ENCODE measurements around the gene HIPK4.

DNA sequence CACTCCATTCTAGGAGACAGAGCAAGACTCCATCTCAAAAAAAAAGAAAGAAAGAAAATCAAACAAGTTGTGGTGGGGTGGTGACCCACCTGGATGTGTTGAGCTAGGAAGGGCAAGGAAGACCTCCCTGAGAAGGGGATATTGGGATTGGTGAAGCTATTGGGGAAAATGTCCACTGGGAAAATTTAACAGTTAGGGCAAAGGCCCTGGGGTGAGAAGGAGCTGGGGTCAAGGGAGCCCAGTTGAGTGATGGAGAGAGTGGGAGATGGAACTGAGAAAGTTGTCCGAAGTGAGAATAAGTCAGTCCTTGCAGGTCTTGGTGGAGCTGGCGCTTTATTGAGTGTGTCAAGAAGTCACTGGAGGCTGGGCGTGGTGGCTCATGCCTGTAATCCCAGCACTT lies 48.3 kb upstream of the HIPK4 start:
- TF ChIP-seq RNF2 (IDR thresholded peaks at IDR 0.05), result no peak
- no peak for TF ChIP-seq NFE2L1 (tag; IDR thresholded peaks at IDR 0.05; ENCODE audit: borderline replicate concordance, low read depth)
- TF ChIP-seq, protein P1, sequence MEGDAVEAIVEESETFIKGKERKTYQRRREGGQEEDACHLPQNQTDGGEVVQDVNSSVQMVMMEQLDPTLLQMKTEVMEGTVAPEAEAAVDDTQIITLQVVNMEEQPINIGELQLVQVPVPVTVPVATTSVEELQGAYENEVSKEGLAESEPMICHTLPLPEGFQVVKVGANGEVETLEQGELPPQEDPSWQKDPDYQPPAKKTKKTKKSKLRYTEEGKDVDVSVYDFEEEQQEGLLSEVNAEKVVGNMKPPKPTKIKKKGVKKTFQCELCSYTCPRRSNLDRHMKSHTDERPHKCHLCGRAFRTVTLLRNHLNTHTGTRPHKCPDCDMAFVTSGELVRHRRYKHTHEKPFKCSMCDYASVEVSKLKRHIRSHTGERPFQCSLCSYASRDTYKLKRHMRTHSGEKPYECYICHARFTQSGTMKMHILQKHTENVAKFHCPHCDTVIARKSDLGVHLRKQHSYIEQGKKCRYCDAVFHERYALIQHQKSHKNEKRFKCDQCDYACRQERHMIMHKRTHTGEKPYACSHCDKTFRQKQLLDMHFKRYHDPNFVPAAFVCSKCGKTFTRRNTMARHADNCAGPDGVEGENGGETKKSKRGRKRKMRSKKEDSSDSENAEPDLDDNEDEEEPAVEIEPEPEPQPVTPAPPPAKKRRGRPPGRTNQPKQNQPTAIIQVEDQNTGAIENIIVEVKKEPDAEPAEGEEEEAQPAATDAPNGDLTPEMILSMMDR (IDR thresholded peaks at IDR 0.05 in 2 of 3, conservative IDR thresholded peaks at IDR 0.05 in 1 of 3; ENCODE audit: insufficient read depth in 2 of 3, low read depth in 1 of 3, low read length in 3 of 3), result no peak
- no peak for TF ChIP-seq ZNF24 (IDR thresholded peaks at IDR 0.05)
- TF ChIP-seq, protein P2, sequence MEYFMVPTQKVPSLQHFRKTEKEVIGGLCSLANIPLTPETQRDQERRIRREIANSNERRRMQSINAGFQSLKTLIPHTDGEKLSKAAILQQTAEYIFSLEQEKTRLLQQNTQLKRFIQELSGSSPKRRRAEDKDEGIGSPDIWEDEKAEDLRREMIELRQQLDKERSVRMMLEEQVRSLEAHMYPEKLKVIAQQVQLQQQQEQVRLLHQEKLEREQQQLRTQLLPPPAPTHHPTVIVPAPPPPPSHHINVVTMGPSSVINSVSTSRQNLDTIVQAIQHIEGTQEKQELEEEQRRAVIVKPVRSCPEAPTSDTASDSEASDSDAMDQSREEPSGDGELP (CRISPR knock-in tag; IDR thresholded peaks at IDR 0.05; ENCODE audit: borderline replicate concordance), result no peak
- no peak for TF ChIP-seq RAD21 (CRISPR knock-in tag; conservative IDR thresholded peaks at IDR 0.05 in 1 of 2, IDR thresholded peaks at IDR 0.05 in 1 of 2)
- no peak for TF ChIP-seq SMC3 (conservative IDR thresholded peaks at IDR 0.05; ENCODE audit: insufficient read depth, low read depth, low read length)
- TF ChIP-seq, protein P3, sequence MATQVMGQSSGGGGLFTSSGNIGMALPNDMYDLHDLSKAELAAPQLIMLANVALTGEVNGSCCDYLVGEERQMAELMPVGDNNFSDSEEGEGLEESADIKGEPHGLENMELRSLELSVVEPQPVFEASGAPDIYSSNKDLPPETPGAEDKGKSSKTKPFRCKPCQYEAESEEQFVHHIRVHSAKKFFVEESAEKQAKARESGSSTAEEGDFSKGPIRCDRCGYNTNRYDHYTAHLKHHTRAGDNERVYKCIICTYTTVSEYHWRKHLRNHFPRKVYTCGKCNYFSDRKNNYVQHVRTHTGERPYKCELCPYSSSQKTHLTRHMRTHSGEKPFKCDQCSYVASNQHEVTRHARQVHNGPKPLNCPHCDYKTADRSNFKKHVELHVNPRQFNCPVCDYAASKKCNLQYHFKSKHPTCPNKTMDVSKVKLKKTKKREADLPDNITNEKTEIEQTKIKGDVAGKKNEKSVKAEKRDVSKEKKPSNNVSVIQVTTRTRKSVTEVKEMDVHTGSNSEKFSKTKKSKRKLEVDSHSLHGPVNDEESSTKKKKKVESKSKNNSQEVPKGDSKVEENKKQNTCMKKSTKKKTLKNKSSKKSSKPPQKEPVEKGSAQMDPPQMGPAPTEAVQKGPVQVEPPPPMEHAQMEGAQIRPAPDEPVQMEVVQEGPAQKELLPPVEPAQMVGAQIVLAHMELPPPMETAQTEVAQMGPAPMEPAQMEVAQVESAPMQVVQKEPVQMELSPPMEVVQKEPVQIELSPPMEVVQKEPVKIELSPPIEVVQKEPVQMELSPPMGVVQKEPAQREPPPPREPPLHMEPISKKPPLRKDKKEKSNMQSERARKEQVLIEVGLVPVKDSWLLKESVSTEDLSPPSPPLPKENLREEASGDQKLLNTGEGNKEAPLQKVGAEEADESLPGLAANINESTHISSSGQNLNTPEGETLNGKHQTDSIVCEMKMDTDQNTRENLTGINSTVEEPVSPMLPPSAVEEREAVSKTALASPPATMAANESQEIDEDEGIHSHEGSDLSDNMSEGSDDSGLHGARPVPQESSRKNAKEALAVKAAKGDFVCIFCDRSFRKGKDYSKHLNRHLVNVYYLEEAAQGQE (IDR thresholded peaks at IDR 0.05; ENCODE audit: borderline replicate concordance), result no peak
- TF ChIP-seq, protein P3 (CRISPR knock-in tag; IDR thresholded peaks at IDR 0.05; ENCODE audit: low read depth), result no peak
- TF ChIP-seq EGR1 (conservative IDR thresholded peaks at IDR 0.05), result no peak
- no peak for TF ChIP-seq RFX5 (IDR thresholded peaks at IDR 0.05; ENCODE audit: low read depth, low read length)
- no peak for TF ChIP-seq RBM22 (IDR thresholded peaks at IDR 0.05; ENCODE audit: low read depth, low read length, poor library complexity, severe bottlenecking)
- TF ChIP-seq, protein P4, sequence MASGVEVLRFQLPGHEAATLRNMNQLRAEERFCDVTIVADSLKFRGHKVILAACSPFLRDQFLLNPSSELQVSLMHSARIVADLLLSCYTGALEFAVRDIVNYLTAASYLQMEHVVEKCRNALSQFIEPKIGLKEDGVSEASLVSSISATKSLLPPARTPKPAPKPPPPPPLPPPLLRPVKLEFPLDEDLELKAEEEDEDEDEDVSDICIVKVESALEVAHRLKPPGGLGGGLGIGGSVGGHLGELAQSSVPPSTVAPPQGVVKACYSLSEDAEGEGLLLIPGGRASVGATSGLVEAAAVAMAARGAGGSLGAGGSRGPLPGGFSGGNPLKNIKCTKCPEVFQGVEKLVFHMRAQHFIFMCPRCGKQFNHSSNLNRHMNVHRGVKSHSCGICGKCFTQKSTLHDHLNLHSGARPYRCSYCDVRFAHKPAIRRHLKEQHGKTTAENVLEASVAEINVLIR (CRISPR knock-in tag; IDR thresholded peaks at IDR 0.05), result no peak
- TF ChIP-seq POLR2AphosphoS5 (IDR thresholded peaks at IDR 0.05; ENCODE audit: control insufficient read depth, insufficient read depth, low read depth, low read length), result no peak
- no peak for TF ChIP-seq RFX1 (IDR thresholded peaks at IDR 0.05)

Measured in K562 (cell line).